CD14-positive monocyte (primary cell): Measurements from ENCODE around the gene ITGB1BP2. TPM values are rescaled to one million over a fixed set of nuclear protein-coding genes. Genes with fewer than 3 reads are reported as not detected.
A peak's percentile ranks its signal among the peaks of the same experiment; 100 is the strongest.

ENCODE experiments used
- DNase-seq, 3 donors: peaks; one replicate each; pipeline ENCODE4 v3.0.0-alpha.2; 2011 to 2022
- H2AFZ ChIP-seq: 2 replicates; pipeline ENCODE4 v1.6.0; 2012; ENCODE audit warnings: mild to moderate bottlenecking, low read depth, low read length, inconsistent platforms; ENCODE audit not compliant: insufficient read depth, poor library complexity, severe bottlenecking
- H3K27ac ChIP-seq, 2 donors: 1 replicate in 1 of 2; 2 replicates in 1 of 2; pipeline ENCODE4 v1.5.1; 2012 to 2013; ENCODE audit warnings: low read length in 2 of 2, control low read depth in 1 of 2, inconsistent platforms in 1 of 2, low read depth in 1 of 2, mild to moderate bottlenecking in 1 of 2
- H3K27me3 ChIP-seq, 2 donors: one replicate each; pipeline versions ENCODE4 v1.6.0 to v1.6.1; 2011 to 2013; ENCODE audit warnings: low read length in 2 of 2; ENCODE audit not compliant: control insufficient read depth in 2 of 2, insufficient read depth in 2 of 2
- H3K36me3 ChIP-seq, 2 donors: replicated peaks in 1 of 2; 1 replicate in 1 of 2; 2 replicates in 1 of 2; pipeline versions ENCODE4 v1.5.1 to v1.6.1; 2012 to 2013; ENCODE audit warnings: low read length in 2 of 2, control low read depth in 1 of 2, inconsistent platforms in 1 of 2, mild to moderate bottlenecking in 1 of 2; ENCODE audit not compliant: insufficient read depth in 2 of 2, control insufficient read depth in 1 of 2
- H3K4me1 ChIP-seq, 2 donors: 1 replicate in 1 of 2; 2 replicates in 1 of 2; pipeline versions ENCODE4 v1.5.1 to v1.6.1; 2012 to 2013; ENCODE audit warnings: low read length in 2 of 2, control low read depth in 1 of 2, inconsistent platforms in 1 of 2, mild to moderate bottlenecking in 1 of 2, moderate library complexity in 1 of 2; ENCODE audit not compliant: insufficient read depth in 2 of 2, control insufficient read depth in 1 of 2
- H3K4me2 ChIP-seq: replicated peaks from 2 replicates; pipeline ENCODE3; 2012; ENCODE audit warnings: low read length, moderate library complexity, mild to moderate bottlenecking; ENCODE audit not compliant: poor library complexity, severe bottlenecking; ENCODE audit errors: extremely low read depth
- H3K4me3 ChIP-seq, 3 experiments: fragments of 200-600 bp in 1 of 3; sonication (generic) in 1 of 3; replicated peaks in 1 of 3; 1 replicate in 2 of 3; 2 replicates in 1 of 3; pipeline ENCODE4 v1.5.1; 2011 to 2013; ENCODE audit warnings: low read length in 3 of 3, mild to moderate bottlenecking in 3 of 3, control low read depth in 2 of 3, low read depth in 2 of 3, inconsistent platforms in 1 of 3, moderate library complexity in 1 of 3
- H3K79me2 ChIP-seq: 2 replicates; pipeline ENCODE4 v1.6.0; 2012; ENCODE audit warnings: mild to moderate bottlenecking, control low read depth, inconsistent platforms, low read length, moderate library complexity; ENCODE audit not compliant: insufficient read depth
- H3K9ac ChIP-seq: 2 replicates; pipeline ENCODE4 v1.6.0; 2017; ENCODE audit warnings: low read length, mild to moderate bottlenecking; ENCODE audit not compliant: insufficient read depth, poor library complexity, severe bottlenecking
- H3K9me3 ChIP-seq, 2 donors: replicated peaks in 1 of 2; 1 replicate in 1 of 2; 2 replicates in 1 of 2; pipeline versions ENCODE4 v1.5.1 to v1.6.1; 2012 to 2013; ENCODE audit warnings: low read length in 2 of 2, control low read depth in 1 of 2; ENCODE audit not compliant: control insufficient read depth in 1 of 2, insufficient read depth in 1 of 2
- H4K20me1 ChIP-seq: 2 replicates; pipeline ENCODE4 v1.6.0; 2012; ENCODE audit warnings: mild to moderate bottlenecking, low read length, control low read depth, moderate library complexity; ENCODE audit not compliant: insufficient read depth
- H3K27ac Mint-ChIP-seq, 7 donors: one replicate each; pipeline ENCODE4 v1.8.0; 2020; ENCODE audit warnings: mild to moderate bottlenecking in 7 of 7, mixed read lengths in 7 of 7, moderate library complexity in 6 of 7, inconsistent platforms in 2 of 7
- H3K27me3 Mint-ChIP-seq, 3 donors: one replicate each; pipeline ENCODE4 v1.8.0; 2021 to 2022; ENCODE audit warnings: low read depth in 3 of 3, mild to moderate bottlenecking in 3 of 3, mixed read lengths in 3 of 3, moderate library complexity in 3 of 3, inconsistent platforms in 1 of 3
- H3K36me3 Mint-ChIP-seq, 2 donors: one replicate each; pipeline ENCODE4 v1.8.0; 2020; ENCODE audit warnings: mixed read lengths in 2 of 2, inconsistent platforms in 1 of 2, mild to moderate bottlenecking in 1 of 2
- H3K4me1 Mint-ChIP-seq: one replicate; pipeline ENCODE4 v1.8.0; 2020; ENCODE audit warnings: mild to moderate bottlenecking, mixed read lengths
- H3K4me3 Mint-ChIP-seq, 2 donors: one replicate each; pipeline ENCODE4 v1.8.0; 2020; ENCODE audit warnings: mild to moderate bottlenecking in 2 of 2, mixed read lengths in 2 of 2, moderate library complexity in 1 of 2
- H3K9me3 Mint-ChIP-seq, 7 donors: one replicate each; pipeline ENCODE4 v1.8.0; 2020 to 2022; ENCODE audit warnings: mixed read lengths in 7 of 7, mild to moderate bottlenecking in 6 of 7, moderate library complexity in 6 of 7, inconsistent platforms in 2 of 7
- WGBS: methylation state at CpG from one replicate; pipeline ENCODE4 v1.1.5; 2013; ENCODE audit warnings: missing lambda C conversion rate; ENCODE audit not compliant: insufficient coverage; 5-methylcytosine and 5-hydroxymethylcytosine counted together
- intact Hi-C, 2 donors: fragments of 100-400 bp; cut with micrococcal nuclease; formaldehyde crosslinking; loops; one replicate each; pipeline versions ENCODE4 v1.15.0 to v1.15.1; 2023
- polyA plus RNA-seq, 3 donors: library from polyadenylated mRNA; depleted of rRNA in 1 of 3; unstranded in 2 of 3; stranded (reverse) in 1 of 3; fragments of 300-500 nt in 2 of 3; fragments of >200 nt in 1 of 3; fragmentation: Illumina TruSeq in 2 of 3; gene quantifications; 1 replicate in 2 of 3; 2 replicates in 1 of 3; pipeline ENCODE4 v1.2.3, GENCODE V29; 2012 to 2021
- TF ChIP-seq, protein P1 (sequence below): fragments of 200-600 bp; IDR thresholded peaks from one replicate; pipeline ENCODE4 v1.8.0; 2022; ENCODE audit warnings: antibody characterized with exemption, mild to moderate bottlenecking

Gene ITGB1BP2
- polyA plus RNA-seq, 3 donors = 1.2 TPM; not detected in 2

DNA sequence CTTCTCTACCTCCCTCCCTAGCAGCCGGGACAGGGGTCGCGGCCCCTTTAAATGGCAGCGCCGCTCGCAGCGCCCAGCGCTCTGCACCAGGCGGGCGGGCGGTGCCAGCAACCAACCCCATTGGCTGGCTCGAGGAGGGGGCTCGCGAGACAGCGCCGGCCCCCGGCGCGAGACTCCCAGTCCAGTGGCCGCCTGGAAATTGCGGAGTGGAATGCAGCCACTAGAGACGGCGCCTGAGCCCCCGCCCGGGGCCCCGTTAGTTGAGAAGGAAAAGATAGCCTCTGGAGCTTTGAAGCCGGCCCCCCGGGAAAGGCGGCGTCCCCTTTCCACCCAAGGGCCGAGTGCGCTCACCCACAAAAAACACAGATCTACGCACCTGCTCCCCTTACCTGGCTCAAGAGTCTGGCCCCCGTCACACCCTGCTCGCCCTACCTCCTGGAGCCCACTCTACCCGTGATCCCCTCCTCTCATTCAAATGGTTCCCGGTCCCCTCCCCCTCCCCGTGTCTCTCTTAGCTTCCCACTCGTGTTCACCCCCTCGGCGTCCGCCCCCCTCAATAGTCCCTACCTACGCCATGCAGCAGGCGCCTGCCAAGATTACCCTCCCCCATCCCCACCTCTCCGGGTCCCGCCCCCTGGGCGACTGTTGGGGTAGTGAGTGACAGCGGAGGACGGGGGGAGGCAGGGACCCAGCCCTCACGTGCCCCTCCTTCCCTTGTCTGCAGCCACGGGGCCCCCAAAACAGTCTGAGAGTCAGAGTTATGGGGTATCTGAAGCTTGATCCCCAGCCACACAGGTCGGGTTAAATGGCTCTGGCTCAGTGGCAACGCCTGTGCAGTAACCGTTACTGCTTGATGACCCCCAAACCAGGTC lies 47.2 kb upstream of the ITGB1BP2 start, which contains the start of gene ZMYM3:
Gene ZMYM3 (minus strand): TSS at position 49 of the 872 bp plus-strand sequence. CDS start 885 bp downstream, outside the sequence.
- H3K36me3 Mint-ChIP-seq = peaks cover 11 to 14% of the 10 kb centered on the region in 2 donors

GRCh38 chrX:71256051-71256450 lies 45.5 kb upstream of the ITGB1BP2 start:
- peaks cover 0 to under 1% of the 10 kb centered on the region in 2 donors for H3K36me3 Mint-ChIP-seq
- Histone ChIP-seq H3K4me2 (no peak overlapping the region), H3K9ac (no peak overlapping the region), H3K9me3 (no peaks in the 10 kb centered on the region), H3K4me3 (no peak overlapping the region), H3K27me3 (no peaks in the 10 kb centered on the region), H2AFZ (peak overlapping the region; percentile 84), H3K36me3 (no peaks in the 10 kb centered on the region), H4K20me1 (no peaks in the 10 kb centered on the region), H3K79me2 (peaks cover 12% of the 10 kb centered on the region), H3K4me1 (peaks cover 25 to 27% of the 10 kb centered on the region in 2 donors), H3K27ac (no peak overlapping the region)
- DNase-seq = peak in 1 of 3 donors; percentile 24
- intact Hi-C loops = loop anchor here in 1 of 2 donors (10.0 kb wide), 1 partner anchor 61 kb away; no protein-coding TSS in a partner anchor
- H3K27ac Mint-ChIP-seq = peak overlapping the region in 3 of 7 donors; percentile 15 to 46 (median 15)
- H3K4me3 Mint-ChIP-seq = no peak overlapping the region
- H3K9me3 Mint-ChIP-seq = peaks cover 0 to 9% (median 0%) of the 10 kb centered on the region in 7 donors
- peaks cover 31% of the 10 kb centered on the region for H3K4me1 Mint-ChIP-seq
- peaks cover 0 to 10% (median 0%) of the 10 kb centered on the region in 3 donors for H3K27me3 Mint-ChIP-seq
- TF ChIP-seq, protein P1, sequence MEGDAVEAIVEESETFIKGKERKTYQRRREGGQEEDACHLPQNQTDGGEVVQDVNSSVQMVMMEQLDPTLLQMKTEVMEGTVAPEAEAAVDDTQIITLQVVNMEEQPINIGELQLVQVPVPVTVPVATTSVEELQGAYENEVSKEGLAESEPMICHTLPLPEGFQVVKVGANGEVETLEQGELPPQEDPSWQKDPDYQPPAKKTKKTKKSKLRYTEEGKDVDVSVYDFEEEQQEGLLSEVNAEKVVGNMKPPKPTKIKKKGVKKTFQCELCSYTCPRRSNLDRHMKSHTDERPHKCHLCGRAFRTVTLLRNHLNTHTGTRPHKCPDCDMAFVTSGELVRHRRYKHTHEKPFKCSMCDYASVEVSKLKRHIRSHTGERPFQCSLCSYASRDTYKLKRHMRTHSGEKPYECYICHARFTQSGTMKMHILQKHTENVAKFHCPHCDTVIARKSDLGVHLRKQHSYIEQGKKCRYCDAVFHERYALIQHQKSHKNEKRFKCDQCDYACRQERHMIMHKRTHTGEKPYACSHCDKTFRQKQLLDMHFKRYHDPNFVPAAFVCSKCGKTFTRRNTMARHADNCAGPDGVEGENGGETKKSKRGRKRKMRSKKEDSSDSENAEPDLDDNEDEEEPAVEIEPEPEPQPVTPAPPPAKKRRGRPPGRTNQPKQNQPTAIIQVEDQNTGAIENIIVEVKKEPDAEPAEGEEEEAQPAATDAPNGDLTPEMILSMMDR = no peak
- no CpG with 5 or more reads among the region's 6 CpGs for WGBS

More for the DNA sequence above, 47.2 kb upstream of the ITGB1BP2 start, which contains the start of gene ZMYM3:
- H4K20me1 ChIP-seq = no peaks in the 10 kb centered on the region
- H3K27me3 Mint-ChIP-seq = peaks cover 0 to 10% (median 0%) of the 10 kb centered on the region in 3 donors
- peaks cover 7 to 9% of the 10 kb centered on the region in 2 donors for H3K36me3 ChIP-seq
- WGBS = 0% methylated on average over 9 of the region's 54 CpGs
- H3K9me3 ChIP-seq = no peaks in the 10 kb centered on the region
- peak within 1 kb of the TSS; percentile 84 for H2AFZ ChIP-seq
- H3K79me2 ChIP-seq = peaks cover 12% of the 10 kb centered on the region
- H3K4me2 ChIP-seq = peak within 1 kb of the TSS; percentile 92
- H3K27ac Mint-ChIP-seq = peak within 1 kb of the TSS; percentile 66 to 94 (median 83)
- no peaks in the 10 kb centered on the region for H3K27me3 ChIP-seq
- H3K9ac ChIP-seq = peak within 1 kb of the TSS; percentile 62
- H3K9me3 Mint-ChIP-seq = peaks cover 0 to 7% (median 0%) of the 10 kb centered on the region in 7 donors
- peak within 1 kb of the TSS; percentile 36 to 74 for H3K27ac ChIP-seq
- H3K4me3 ChIP-seq = peak within 1 kb of the TSS; percentile 69 to 91 (median 90)
- DNase-seq = peak; percentile 60 to 66 (median 62)
- peaks cover 28 to 33% of the 10 kb centered on the region in 2 donors for H3K4me1 ChIP-seq
- peaks cover 36% of the 10 kb centered on the region for H3K4me1 Mint-ChIP-seq
- intact Hi-C loops = loop anchor here in 1 of 2 donors (10.0 kb wide), 1 partner anchor 60 kb away; no protein-coding TSS in a partner anchor
- TF ChIP-seq, protein P1 = no peak
- H3K4me3 Mint-ChIP-seq = peak within 1 kb of the TSS; percentile 89
